ENCODE results near the gene TEKT2. TPM values are rescaled to one million over a fixed set of nuclear protein-coding genes. Genes with fewer than 3 reads are reported as not detected.
A peak's percentile ranks its signal among the peaks of the same experiment; 100 is the strongest.

The TEKT2 gene
- total and polyA plus RNA-seq, 2 donors (not counting 1 experiment from before 2014, with no cell fraction given), result 0.09 to 0.50 TPM

DNA sequence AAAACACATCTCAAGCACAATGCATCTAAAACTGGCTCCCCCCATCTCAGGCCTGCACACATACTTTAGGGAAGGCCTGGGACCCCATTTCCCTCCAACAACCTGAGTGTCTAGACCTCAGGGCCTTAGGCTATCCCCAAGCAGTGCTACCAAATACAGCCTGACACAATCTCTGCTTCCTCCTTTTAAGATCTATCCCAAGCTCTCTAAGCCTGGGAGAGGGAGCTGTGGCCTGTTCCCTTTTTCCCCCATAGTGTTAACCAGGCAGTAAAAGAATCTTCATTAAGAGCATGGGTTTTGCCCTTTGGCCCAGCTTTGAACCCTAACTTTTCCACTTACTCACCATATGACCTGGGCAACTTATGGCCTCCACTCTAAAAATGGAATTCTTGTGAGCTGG, 51.9 kb downstream of the TEKT2 start:
- Histone ChIP-seq H3K79me2 (ENCODE audit: control insufficient read depth, insufficient read depth, low read length) (peaks cover 11% of the 10 kb centered on the region), H3K4me1 (ENCODE audit: control insufficient read depth, extremely low read depth, insufficient read depth, low read length) (peaks cover 28% of the 10 kb centered on the region)
- no peak for TF ChIP-seq EZH2 (IDR thresholded peaks at IDR 0.05; ENCODE audit: low read length, missing control alignments)
- TF ChIP-seq, protein P1, sequence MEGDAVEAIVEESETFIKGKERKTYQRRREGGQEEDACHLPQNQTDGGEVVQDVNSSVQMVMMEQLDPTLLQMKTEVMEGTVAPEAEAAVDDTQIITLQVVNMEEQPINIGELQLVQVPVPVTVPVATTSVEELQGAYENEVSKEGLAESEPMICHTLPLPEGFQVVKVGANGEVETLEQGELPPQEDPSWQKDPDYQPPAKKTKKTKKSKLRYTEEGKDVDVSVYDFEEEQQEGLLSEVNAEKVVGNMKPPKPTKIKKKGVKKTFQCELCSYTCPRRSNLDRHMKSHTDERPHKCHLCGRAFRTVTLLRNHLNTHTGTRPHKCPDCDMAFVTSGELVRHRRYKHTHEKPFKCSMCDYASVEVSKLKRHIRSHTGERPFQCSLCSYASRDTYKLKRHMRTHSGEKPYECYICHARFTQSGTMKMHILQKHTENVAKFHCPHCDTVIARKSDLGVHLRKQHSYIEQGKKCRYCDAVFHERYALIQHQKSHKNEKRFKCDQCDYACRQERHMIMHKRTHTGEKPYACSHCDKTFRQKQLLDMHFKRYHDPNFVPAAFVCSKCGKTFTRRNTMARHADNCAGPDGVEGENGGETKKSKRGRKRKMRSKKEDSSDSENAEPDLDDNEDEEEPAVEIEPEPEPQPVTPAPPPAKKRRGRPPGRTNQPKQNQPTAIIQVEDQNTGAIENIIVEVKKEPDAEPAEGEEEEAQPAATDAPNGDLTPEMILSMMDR (conservative IDR thresholded peaks at IDR 0.05 in 1 of 2, IDR thresholded peaks at IDR 0.05 in 1 of 2; ENCODE audit: low read depth in 1 of 2, low read length in 2 of 2), result no peak

DNA sequence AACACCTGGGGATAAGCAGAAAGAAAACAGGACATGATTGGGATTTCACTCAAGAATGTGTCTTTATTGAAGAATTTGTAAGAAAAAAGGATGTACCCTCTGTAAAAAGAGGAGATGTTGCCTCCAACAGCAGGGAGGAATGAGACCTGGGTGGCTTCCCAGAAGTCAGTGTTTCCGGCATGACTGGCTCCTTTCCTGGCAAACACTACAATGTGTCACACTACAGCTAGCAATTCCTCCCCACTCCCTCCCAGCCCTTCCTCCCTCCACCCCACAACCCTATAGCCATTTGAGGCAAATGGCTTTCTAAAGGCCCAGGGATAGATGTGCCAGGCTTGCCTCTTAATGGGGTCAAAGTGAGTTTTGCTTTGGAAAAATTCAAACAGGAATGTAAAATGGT, 52.6 kb downstream of the TEKT2 start:
- DNase-seq (ENCODE audit: low read depth in 2 of 2), result peak; percentile 80 to 94
- no peak overlapping the region for H3K9ac ChIP-seq (ENCODE audit: insufficient read depth, low read length)
- peak overlapping the region; percentile 84 for H3K27ac ChIP-seq (ENCODE audit: insufficient read depth, low read length)
- no peaks in the 10 kb centered on the region for H3K27me3 ChIP-seq (ENCODE audit: control insufficient read depth, insufficient read depth, low read length)
- H3K36me3 ChIP-seq (ENCODE audit: control insufficient read depth, insufficient read depth, low read length), result peaks cover 2% of the 10 kb centered on the region
- H3K79me2 ChIP-seq (ENCODE audit: control insufficient read depth, insufficient read depth, low read length), result peaks cover 16% of the 10 kb centered on the region
- H4K20me1 ChIP-seq (ENCODE audit: control insufficient read depth, extremely low read depth, insufficient read depth, low read length), result no peaks in the 10 kb centered on the region
- TF ChIP-seq, protein P1 (conservative IDR thresholded peaks at IDR 0.05 in 1 of 2, IDR thresholded peaks at IDR 0.05 in 1 of 2; ENCODE audit: low read depth in 1 of 2, low read length in 2 of 2), result no peak
- no peak for TF ChIP-seq EZH2 (IDR thresholded peaks at IDR 0.05; ENCODE audit: low read length, missing control alignments)
- no peak overlapping the region for H2AFZ ChIP-seq (ENCODE audit: low read length)
- H3K9me3 ChIP-seq (ENCODE audit: control insufficient read depth, insufficient read depth, low read depth, low read length), result no peaks in the 10 kb centered on the region
- H3K4me2 ChIP-seq (ENCODE audit: extremely low read depth, insufficient read depth, low read length), result no peak overlapping the region
- no peak overlapping the region for H3K4me3 ChIP-seq (replicated peaks in 1 of 4; ENCODE audit: control extremely low read depth in 1 of 4, insufficient read depth in 1 of 4, low read depth in 3 of 4, low read length in 4 of 4)
- H3K4me1 ChIP-seq (ENCODE audit: control insufficient read depth, extremely low read depth, insufficient read depth, low read length), result peaks cover 28% of the 10 kb centered on the region

More for the DNA sequence above, 51.9 kb downstream of the TEKT2 start:
- H4K20me1 ChIP-seq (ENCODE audit: control insufficient read depth, extremely low read depth, insufficient read depth, low read length), result no peaks in the 10 kb centered on the region
- H3K4me3 ChIP-seq (replicated peaks in 1 of 4; ENCODE audit: control extremely low read depth in 1 of 4, insufficient read depth in 1 of 4, low read depth in 3 of 4, low read length in 4 of 4), result no peak overlapping the region
- H3K27ac ChIP-seq (ENCODE audit: insufficient read depth, low read length), result peak overlapping the region; percentile 84
- H3K36me3 ChIP-seq (ENCODE audit: control insufficient read depth, insufficient read depth, low read length), result peaks cover 2% of the 10 kb centered on the region
- H3K9me3 ChIP-seq (ENCODE audit: control insufficient read depth, insufficient read depth, low read depth, low read length), result no peaks in the 10 kb centered on the region
- no peak overlapping the region for H2AFZ ChIP-seq (ENCODE audit: low read length)
- no peak for DNase-seq (ENCODE audit: low read depth in 2 of 2)
- no peak overlapping the region for H3K9ac ChIP-seq (ENCODE audit: insufficient read depth, low read length)
- H3K4me2 ChIP-seq (ENCODE audit: extremely low read depth, insufficient read depth, low read length), result no peak overlapping the region
- H3K27me3 ChIP-seq (ENCODE audit: control insufficient read depth, insufficient read depth, low read length), result no peaks in the 10 kb centered on the region

DNA sequence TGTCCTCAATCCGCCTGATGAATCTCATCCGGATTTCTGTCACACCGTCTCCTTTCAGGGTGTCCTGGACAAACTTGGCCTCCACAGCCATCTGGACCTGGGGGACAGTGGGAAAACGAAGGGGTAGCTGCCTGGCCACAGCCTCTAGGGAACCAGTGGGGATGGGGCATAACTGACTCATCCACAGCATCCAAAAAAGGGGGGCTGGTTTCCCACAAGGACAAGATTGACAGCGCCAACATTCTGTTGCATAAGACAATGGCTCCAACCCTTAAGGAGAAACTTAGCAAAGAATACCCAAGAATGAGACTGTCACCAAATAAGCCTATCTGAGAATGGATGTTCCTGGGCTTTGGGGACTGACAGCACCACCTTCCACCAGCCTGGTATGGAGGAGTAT, 53.3 kb downstream of the TEKT2 start:
- DNase-seq (ENCODE audit: low read depth in 2 of 2), result no peak
- H2AFZ ChIP-seq (ENCODE audit: low read length), result no peak overlapping the region
- H3K4me3 ChIP-seq (replicated peaks in 1 of 4; ENCODE audit: control extremely low read depth in 1 of 4, insufficient read depth in 1 of 4, low read depth in 3 of 4, low read length in 4 of 4), result no peak overlapping the region
- no peaks in the 10 kb centered on the region for H3K27me3 ChIP-seq (ENCODE audit: control insufficient read depth, insufficient read depth, low read length)
- H3K4me2 ChIP-seq (ENCODE audit: extremely low read depth, insufficient read depth, low read length), result no peak overlapping the region
- TF ChIP-seq, protein P1 (conservative IDR thresholded peaks at IDR 0.05 in 1 of 2, IDR thresholded peaks at IDR 0.05 in 1 of 2; ENCODE audit: low read depth in 1 of 2, low read length in 2 of 2), result no peak
- TF ChIP-seq EZH2 (IDR thresholded peaks at IDR 0.05; ENCODE audit: low read length, missing control alignments), result no peak
- H3K4me1 ChIP-seq (ENCODE audit: control insufficient read depth, extremely low read depth, insufficient read depth, low read length), result peaks cover 28% of the 10 kb centered on the region
- no peaks in the 10 kb centered on the region for H3K9me3 ChIP-seq (ENCODE audit: control insufficient read depth, insufficient read depth, low read depth, low read length)
- peak overlapping the region; percentile 84 for H3K27ac ChIP-seq (ENCODE audit: insufficient read depth, low read length)
- peaks cover 19% of the 10 kb centered on the region for H3K79me2 ChIP-seq (ENCODE audit: control insufficient read depth, insufficient read depth, low read length)
- H3K36me3 ChIP-seq (ENCODE audit: control insufficient read depth, insufficient read depth, low read length), result peaks cover 2% of the 10 kb centered on the region
- no peak overlapping the region for H3K9ac ChIP-seq (ENCODE audit: insufficient read depth, low read length)
- no peaks in the 10 kb centered on the region for H4K20me1 ChIP-seq (ENCODE audit: control insufficient read depth, extremely low read depth, insufficient read depth, low read length)

Measured in fibroblast of lung (primary cell).